Type B pancreatic cell (in vitro differentiated cells): ENCODE measurements around the gene PIP4K2A. TPM values are rescaled to one million over a fixed set of nuclear protein-coding genes. Genes with fewer than 3 reads are reported as not detected.

ENCODE experiments used
- DNase-seq: peaks from one replicate; pipeline ENCODE4 v3.0.0; 2021; ENCODE audit warnings: mixed read lengths; ENCODE audit not compliant: unreplicated experiment; ENCODE audit errors: extremely low spot score
- H3K27ac Mint-ChIP-seq: 2 replicates; pipeline ENCODE4 v1.8.0; 2021; ENCODE audit warnings: mild to moderate bottlenecking, mixed read lengths
- H3K27me3 Mint-ChIP-seq: 2 replicates; pipeline ENCODE4 v1.8.0; 2021; ENCODE audit warnings: mixed read lengths
- H3K36me3 Mint-ChIP-seq: 2 replicates; pipeline ENCODE4 v1.8.0; 2021; ENCODE audit warnings: mixed read lengths
- H3K4me1 Mint-ChIP-seq: one replicate; pipeline ENCODE4 v1.8.0; 2021; ENCODE audit warnings: mixed read lengths; ENCODE audit not compliant: unreplicated experiment
- H3K4me3 Mint-ChIP-seq: 2 replicates; pipeline ENCODE4 v1.8.0; 2021; ENCODE audit warnings: mild to moderate bottlenecking, mixed read lengths
- H3K9me3 Mint-ChIP-seq: 2 replicates; pipeline ENCODE4 v1.8.0; 2021; ENCODE audit warnings: mixed read lengths
- CTCF ChIP-seq: fragments of 200-600 bp; sonication (generic); conservative IDR thresholded peaks from 2 replicates; pipeline ENCODE4 v1.5.0; 2021; ENCODE audit warnings: antibody characterized with exemption, mild to moderate bottlenecking
- total RNA-seq: library from RNA; stranded (reverse); gene quantifications from 2 replicates; pipeline ENCODE4 v1.2.1, GENCODE V29; 2021; ENCODE audit warnings: low replicate concordance

Gene PIP4K2A
- total RNA-seq, 1 donor from 2014 or later: 15.7 TPM

- H3K27ac Mint-ChIP-seq: no peak overlapping the region
- H3K36me3 Mint-ChIP-seq: peaks cover 7% of the 10 kb centered on the region
- no peak for TF ChIP-seq CTCF
These were observed 29.7 kb downstream of the PIP4K2A start for GRCh38 chr10:22684699-22685098.

GRCh38 chr10:22683140-22683389 lies 31.3 kb downstream of the PIP4K2A start:
- peaks cover 20% of the 10 kb centered on the region for H3K4me1 Mint-ChIP-seq
- no peaks in the 10 kb centered on the region for H3K27me3 Mint-ChIP-seq
- no peak for TF ChIP-seq CTCF
- no peak for DNase-seq
- peak overlapping the region; percentile 64 for H3K27ac Mint-ChIP-seq
- peaks cover 4% of the 10 kb centered on the region for H3K36me3 Mint-ChIP-seq
- H3K4me3 Mint-ChIP-seq: no peak overlapping the region
- H3K9me3 Mint-ChIP-seq: peaks cover 5% of the 10 kb centered on the region

More at GRCh38 chr10:22684699-22685098, 29.7 kb downstream of the PIP4K2A start:
- Mint-ChIP-seq H3K9me3 (peaks cover 5% of the 10 kb centered on the region), H3K4me3 (no peak overlapping the region), H3K27me3 (no peaks in the 10 kb centered on the region), H3K4me1 (peaks cover 20% of the 10 kb centered on the region)
- no peak for DNase-seq

GRCh38 chr10:22682237-22683139 lies 31.9 kb downstream of the PIP4K2A start:
- TF ChIP-seq CTCF: no peak
- no peaks in the 10 kb centered on the region for H3K9me3 Mint-ChIP-seq
- H3K27ac Mint-ChIP-seq: peak overlapping the region; percentile 29
- no peak for DNase-seq
- peaks cover 20% of the 10 kb centered on the region for H3K4me1 Mint-ChIP-seq
- no peak overlapping the region for H3K4me3 Mint-ChIP-seq
- no peaks in the 10 kb centered on the region for H3K36me3 Mint-ChIP-seq
- no peaks in the 10 kb centered on the region for H3K27me3 Mint-ChIP-seq

- TF ChIP-seq CTCF: no peak
- Mint-ChIP-seq H3K9me3 (no peaks in the 10 kb centered on the region), H3K27ac (no peak overlapping the region), H3K36me3 (no peaks in the 10 kb centered on the region), H3K4me3 (no peak overlapping the region), H3K27me3 (no peaks in the 10 kb centered on the region), H3K4me1 (peaks cover 20% of the 10 kb centered on the region)
- DNase-seq: no peak
These were observed 32.6 kb downstream of the PIP4K2A start for GRCh38 chr10:22681783-22682183.

- no peak for TF ChIP-seq CTCF
- peaks cover 20% of the 10 kb centered on the region for H3K4me1 Mint-ChIP-seq
- no peak overlapping the region for H3K27ac Mint-ChIP-seq
- H3K4me3 Mint-ChIP-seq: no peak overlapping the region
- H3K9me3 Mint-ChIP-seq: no peaks in the 10 kb centered on the region
- no peaks in the 10 kb centered on the region for H3K27me3 Mint-ChIP-seq
- H3K36me3 Mint-ChIP-seq: no peaks in the 10 kb centered on the region
- no peak for DNase-seq
These were observed 33.1 kb downstream of the PIP4K2A start for GRCh38 chr10:22681301-22681700.
